ENCODE results near the gene CLEC5A.
"Not testable (repeated sequence)": the region's sequence is repeated elsewhere in the genome, so short reads cannot be mapped to it uniquely, and the experiment has no call there.

CLEC5A gene

DNA sequence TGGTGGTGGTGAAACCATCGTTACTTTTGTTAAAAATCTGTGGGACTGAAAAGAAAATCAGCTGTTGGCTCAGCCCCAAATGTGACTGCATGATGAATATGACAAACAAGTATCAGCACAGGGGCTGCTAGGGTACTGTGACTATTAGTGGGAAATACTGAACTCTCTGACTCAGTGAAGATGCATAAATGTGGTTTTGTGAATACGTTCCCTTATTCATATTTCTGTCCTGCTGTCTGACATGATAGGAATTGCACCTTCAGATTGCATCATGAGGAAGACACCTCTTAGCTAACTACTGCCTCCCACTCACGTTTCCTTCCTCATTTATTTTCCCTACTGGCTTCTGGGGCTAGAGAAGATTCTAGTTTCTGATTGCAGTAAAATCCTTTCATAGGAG, 1.4 kb downstream of the CLEC5A start:
- no peak for DNase-seq

DNA sequence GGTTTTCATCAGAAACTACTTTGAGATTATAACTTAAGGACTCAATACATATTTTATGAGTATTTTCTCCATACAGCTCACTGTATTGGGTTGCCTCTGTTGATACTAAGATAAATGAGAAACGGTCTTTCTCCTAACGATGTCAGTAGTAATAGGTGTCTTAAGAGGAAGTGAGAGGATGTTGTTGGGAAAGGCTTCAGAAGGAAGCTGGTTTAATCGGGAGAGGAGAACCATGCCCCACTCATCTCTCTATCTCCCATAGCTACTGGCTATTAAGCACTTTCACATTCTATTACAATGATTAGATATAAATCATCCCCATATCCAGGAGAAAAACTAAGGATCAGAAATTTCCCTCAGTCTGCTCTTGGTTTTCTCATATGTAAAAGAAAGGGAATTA, 2.0 kb downstream of the CLEC5A start:
- no peak for DNase-seq

DNA sequence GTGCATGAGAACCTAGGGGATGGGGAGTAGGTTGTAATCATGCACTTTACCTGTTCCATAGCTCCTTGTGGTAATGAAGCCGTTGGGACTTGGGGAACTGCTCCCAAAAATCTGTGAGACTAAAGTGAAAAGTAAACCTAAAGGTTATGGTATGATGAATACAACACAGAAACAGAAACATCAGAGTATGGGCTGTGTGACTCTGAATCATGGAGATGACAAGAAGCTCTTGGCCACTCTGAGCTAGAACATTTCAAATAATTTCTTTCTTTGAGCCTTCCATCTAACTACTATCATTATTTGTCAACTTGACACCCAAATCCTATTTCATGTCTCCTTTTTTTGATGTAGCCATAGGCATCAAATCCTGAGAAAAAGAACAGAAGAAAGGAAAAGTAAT, 2.9 kb downstream of the CLEC5A start:
- DNase-seq: no peak

DNA sequence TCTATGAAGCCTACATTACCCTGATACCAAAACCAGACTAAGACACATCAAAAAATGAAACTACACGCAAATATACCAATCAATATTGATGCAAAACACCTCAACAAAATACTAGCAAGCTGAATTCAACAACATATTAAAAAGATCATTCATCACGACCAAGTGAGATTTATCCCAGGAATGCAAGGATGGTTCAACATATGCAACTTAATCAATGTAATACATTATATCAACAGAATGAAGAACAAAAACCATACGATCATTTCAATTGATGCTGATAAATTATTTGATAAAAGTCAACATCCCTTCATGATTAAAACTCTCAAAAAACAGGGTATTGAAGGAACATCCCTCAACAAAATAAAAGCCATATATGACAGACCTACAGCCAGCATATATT, 5.7 kb downstream of the CLEC5A start:
- no peak for DNase-seq

DNA sequence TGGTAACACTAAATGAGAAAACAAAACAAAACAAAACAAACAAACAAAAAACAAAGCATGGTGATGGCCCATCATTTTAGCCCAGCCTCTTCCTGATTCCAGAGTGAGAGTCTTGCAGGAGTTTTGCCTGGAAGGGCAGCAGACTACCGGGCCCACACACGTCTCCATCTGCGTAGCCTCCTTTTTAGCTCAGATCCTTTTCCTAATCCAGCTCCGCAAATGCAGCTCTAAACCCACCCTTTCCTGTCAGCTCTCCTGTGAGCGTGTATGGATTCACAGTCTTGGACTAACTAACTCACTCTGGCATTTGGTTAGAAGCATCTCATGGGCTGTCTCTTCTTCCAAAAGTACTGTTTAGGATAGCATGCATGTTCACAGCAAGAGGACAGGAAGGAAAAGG, 16.6 kb downstream of the CLEC5A start:
- no peak for DNase-seq

DNA sequence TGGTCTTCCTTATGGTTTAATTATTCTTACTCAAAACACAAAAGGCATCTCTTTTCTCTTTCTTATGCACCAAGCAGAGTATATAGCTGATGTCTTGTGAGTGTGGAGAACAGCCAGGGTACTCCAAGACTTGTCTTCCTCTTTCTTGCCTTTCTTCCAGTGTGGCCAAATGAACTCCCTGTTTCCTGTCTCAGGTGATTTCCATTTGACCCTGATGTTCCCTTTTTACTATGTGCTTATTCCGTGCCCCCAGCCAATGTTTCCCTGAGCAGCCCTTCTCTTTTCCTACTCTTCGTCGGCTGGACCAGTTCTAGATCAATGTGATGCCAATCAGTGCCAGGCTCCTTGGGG, 18.0 kb downstream of the CLEC5A start:
- DNase-seq: no peak

DNA sequence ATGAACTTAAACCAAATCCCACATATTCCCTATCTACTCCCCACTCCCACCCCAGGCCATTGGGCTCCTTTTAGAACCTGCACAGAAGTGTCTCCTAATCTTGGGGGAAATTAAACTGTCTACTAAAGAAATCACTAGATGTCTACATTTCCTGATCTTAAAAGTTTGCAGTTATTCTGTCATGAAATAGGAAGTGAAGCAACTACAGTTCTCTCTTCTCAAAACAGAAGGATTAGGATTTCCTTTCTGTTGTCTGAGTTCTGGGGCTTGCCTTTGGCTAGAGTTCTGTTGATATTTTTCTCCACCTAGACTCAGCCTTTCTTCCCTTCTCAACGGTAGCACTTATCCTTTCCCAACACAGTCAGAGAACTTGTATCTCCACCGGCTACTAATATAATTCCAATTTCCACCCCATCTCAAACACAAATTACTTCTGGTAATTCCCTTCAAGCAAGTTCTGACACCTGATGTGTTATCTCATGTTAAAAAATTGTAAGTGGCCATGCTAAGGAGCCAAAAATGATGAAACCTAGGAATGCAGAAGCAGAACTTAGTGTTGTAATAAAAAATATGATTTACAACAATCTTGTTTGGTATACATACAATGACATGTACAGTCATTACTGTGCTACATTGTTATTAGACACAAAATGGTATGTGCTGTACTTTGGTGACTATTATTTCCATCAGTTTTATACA, 18.5 kb downstream of the CLEC5A start:
- DNase-seq: no peak

DNA sequence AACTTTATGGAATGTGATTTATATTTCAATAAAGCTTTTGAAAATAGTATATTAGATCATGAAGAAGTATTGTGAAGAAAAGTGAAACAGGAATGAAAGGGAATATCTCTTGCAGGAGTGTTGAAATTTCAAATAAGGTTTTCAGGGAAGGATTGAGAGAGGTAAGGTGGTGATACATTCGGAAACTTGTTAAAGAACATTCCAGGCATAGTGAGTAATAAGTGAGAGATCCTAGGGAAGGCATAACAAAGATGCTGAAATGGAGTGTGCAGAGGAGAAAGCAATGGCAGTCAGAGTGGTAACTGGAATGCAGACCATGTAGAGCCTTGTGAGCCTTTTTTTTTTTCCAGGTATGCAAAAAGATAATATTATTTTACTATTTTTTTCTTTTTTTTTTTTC, 26.5 kb downstream of the CLEC5A start:
- no peak for DNase-seq

DNA sequence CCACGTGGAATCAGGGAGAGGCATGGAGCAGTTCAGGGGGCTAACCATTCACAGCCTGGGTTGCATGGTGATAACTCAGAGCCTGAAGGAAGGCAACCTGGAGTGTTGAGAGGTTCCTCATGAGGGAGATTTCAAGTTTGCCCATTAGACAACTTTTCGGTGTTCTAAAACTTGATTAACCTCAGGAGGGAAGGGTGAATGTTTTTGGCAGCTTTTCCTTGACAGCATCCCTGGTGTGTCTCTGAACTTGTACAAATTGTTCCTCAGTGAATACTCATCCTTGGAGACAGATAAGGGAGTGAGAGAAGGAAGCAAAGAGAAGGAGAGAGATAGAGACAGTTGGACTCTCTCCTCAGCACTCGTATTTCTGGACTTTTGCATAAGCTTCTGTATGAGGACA, 30.7 kb downstream of the CLEC5A start, which contains the start of gene OR9A4:
OR9A4 (plus strand) TSS at position 301 of the 400 bp plus-strand sequence. CDS start 2,477 bp downstream, outside the sequence.
- DNase-seq: no peak

DNA sequence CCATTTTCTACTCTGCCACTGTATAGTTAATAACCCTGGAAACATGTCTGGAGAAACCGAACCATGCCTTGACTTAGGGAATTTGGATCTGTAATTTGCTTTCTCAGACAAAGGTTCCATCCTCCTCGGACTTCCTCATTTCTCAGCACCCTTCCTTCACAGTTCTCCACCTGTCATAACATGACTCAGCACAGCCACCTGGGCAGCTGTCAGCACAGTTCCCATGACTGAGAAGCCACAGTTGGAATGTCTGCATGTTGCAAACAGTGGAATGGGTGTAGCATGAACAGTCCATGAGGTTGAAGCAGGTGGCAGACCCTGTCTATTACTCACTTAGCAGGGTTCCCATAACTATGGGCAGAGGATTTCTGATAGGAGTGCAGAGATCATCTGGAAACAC, 31.2 kb downstream of the CLEC5A start:
- DNase-seq: no peak

DNA sequence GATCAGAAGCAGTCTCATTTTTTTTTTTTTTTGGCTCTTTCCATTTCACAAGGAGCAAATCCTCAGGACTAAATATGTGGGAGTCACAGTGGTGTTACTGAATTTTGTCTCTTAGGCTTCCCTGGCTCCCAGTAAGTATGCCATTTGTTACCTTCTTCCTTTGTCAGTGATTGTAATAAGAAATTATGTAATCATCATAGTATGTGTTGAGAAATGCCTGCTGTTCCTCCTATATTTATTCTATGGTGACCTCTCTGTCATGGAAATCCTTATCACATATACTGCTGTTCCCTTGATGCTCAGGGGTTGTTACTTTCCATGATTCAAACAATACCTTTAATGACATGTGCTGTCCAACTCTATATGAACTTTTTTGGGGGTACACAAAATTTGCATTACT, 35.4 kb downstream of the CLEC5A start:
- DNase-seq: no peak

DNA sequence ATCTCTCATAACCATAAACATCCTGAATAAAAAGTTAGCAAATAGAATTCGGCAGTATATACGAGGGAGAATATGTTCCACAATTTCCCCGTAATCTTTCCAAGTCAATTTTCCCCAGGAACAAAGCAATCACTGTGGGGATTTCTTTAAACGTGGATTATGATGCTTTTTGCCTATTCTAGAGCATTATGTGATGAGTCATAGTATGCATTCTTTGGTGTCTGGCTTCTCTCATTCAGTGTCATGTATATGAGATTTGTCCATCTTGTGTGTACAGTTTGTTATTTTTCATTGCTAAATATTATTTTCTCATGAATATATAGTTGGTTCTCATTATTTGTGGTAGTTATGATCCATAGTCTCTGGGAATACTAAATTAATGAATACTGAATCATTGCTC, 40.5 kb downstream of the CLEC5A start:
- DNase-seq: no peak

DNA sequence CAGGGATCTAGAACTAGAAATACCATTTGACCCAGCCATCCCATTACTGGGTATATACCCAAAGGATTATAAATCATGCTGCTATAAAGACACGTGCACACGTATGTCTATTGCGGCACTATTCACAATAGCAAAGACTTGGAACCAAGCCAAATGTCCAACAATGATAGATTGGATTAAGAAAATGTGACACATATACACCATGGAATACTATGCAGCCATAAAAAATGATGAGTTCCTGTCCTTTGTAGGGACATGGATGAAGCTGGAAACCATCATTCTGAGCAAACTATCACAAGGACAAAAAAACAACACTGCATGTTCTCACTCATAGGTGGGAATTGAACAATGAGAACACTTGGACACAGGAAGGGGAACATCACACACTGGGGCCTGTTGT, 47.4 kb downstream of the CLEC5A start:
- DNase-seq: not testable (repeated sequence)

DNA sequence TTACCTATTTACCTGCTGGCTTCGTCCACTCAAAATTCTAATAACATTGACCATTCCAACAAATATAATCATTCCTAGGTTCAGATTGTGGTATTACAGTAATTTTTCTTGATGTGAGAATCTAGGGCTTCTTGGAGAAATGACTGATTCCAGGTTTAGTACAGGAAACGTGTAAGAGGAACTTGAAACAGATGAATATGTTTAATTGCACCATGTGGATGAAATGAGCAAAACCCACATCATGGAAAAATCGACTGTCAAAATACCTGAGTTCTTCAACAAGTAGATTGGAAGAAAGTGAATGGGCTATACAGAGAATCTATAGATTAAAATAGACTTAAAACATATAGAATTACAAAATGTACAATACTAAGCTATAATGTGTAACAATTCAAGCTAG, 55.4 kb downstream of the CLEC5A start:
- DNase-seq: no peak

DNA sequence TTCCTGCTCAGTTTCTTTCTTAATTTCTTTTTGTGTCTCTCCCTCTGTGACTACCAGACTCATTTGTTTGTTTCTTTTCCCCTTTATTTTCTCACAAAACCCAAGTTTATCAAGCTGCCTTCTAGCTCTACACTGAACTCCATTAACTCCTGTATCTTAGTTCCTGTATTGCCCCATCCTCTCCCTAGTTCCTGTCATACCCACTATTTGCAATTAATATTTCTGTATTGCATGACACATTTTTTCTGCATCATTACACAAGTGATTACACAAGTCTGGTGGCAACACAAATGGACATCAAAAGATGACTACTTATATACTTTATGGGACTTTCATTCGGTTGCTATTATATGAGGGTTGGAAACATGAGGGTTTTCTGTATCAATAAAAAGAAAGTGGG, 57.5 kb downstream of the CLEC5A start:
- DNase-seq: no peak

DNA sequence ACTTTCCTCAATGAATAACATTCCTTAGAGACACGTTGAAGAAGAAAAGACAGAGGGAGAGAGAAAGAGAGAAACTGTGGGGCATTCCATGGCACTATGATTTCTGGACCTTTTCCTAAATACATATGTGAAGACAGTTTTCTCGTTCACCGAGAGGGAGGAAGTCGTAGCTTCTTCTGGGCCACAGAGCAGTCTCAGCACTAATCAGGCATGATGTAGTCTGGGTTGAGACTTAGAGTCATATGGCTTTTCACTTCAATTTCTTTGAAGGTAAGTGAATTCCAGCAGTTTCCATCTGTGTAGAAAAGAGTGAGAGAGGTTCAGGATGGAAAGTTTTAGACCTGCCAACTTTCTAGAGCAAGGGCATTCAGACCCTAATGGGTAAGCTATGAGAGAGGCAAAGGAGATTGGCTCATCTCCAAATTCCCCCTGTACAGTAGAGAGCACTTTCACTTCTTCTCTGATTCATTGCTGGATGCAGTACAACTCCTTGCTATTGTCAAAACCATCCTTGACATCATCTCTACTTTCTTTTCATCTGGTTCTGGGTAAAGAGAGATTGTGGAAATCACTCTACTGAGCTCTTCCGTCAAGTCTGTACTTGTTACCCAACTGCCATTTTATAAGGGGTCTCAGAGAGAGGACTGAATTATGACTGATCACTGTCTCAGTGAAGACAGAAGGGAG, 62.1 kb downstream of the CLEC5A start:
- DNase-seq: no peak

DNA sequence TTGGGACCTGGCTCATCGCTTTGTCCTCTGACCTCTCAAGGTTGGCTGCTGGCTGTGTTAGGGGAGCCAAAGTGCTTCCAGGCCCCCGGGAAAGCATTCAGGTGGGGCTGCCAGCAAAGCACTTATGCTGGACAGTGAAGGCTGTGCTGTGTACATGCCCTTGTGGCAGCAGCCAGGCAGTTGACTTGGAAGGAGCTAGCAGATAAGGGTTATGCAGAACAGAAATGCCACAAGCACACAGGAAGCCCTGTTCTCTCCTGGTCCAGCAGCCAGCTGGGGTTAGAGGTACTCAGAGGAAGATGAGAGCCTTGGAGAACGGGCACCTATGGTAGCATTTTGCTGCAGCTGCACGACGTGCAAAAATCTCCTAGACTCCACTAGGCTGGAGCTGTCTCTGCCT, 65.8 kb downstream of the CLEC5A start:
- DNase-seq: no peak

DNA sequence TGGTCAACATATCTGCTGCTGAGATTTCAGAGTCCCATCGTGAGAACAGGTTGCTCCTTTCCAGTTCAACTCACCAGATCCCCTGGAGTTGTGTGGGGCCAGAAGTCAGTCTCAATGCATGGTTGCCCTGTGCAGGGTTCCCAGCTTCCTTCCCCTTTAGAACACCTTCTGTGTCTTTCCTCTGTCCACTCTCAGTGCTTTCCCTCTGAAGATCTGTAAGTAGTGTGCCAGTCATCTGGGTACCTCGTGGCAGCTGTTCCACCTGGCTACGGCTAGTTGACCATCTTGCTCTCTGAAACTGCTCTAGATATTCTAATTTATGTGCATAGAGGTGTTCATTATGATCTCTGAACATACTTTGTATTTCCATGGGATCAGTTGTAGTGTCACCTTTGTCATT, 69.4 kb downstream of the CLEC5A start:
- DNase-seq: no peak

All from activated CD4-positive, alpha-beta T cell treated with anti-CD3 and anti-CD28 coated beads, Interleukin-2, amount 50 U/mL, for 48 hours (primary cell).